AG20443 (cell line): ENCODE measurements around the gene ZBBX.
A peak's percentile ranks its signal among the peaks of the same experiment; 100 is the strongest.
"Not testable (repeated sequence)": the region's sequence is repeated elsewhere in the genome, so short reads cannot be mapped to it uniquely, and the experiment has no call there.

ENCODE experiments used
- DNase-seq: peaks from one replicate; pipeline ENCODE4 v3.0.0; 2012; ENCODE audit warnings: low spot score, mixed read lengths

ZBBX gene, protein sequence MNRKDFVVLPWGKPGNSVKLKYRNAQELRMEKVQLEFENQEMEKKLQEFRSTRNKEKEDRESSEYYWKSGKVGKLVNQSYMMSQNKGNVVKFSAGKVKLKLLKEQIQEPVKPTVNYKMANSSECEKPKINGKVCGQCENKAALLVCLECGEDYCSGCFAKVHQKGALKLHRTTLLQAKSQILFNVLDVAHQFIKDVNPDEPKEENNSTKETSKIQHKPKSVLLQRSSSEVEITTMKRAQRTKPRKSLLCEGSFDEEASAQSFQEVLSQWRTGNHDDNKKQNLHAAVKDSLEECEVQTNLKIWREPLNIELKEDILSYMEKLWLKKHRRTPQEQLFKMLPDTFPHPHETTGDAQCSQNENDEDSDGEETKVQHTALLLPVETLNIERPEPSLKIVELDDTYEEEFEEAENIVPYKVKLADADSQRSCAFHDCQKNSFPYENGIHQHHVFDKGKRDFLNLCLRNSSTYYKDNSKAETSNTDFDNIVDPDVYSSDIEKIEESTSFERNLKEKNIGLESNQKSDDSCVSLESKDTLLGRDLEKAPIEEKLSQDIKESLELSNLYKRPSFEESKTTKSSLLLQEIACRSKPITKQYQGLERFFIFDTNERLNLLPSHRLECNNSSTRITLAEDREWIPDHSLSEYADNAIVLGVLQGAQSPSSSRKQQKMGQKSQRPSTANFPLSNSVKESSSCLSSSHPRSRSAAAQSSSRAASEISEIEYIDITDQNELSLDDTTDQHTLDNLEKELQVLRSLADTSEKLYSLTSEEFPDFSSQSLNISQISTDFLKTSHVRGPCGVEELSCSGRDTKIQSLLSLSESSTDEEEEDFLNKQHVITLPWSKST

DNA sequence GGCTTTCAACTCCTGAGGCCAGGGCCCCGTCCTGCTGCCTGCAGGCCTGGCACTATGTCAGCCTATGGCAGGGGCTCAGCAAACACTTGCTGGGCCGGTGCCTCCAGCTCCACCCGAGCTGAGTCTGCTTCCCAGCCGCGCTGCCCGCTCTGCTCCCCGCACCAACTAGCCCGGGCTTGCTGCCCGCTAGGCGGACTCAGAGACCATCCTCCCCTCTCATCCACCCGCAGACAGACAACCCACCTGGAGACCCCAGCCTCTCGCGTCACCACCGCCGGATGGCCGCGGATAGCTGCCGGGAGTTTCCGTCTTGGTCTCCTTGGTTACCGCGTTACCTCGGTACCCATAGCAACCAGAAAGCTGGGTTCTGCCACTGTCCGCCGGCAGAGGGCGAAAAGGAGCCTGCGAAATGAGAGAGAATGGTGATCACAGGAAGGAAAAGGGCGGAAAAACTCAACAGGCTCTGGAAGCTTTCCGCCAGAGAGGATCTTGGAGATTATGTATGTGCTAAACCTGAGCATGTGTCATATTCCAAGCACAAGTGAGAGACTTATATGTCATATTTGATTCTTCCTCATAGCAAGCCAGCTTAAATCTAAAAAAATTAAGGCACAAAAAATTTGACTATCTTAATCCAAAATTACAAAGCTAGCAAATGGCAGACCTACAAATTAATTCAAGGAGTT, at the start of gene ZBBX:
TSS of gene ZBBX (minus strand) at position 294 of the 686 bp plus-strand sequence. CDS start 7,396 bp downstream, outside the sequence.
- peak; percentile 82 for DNase-seq

DNA sequence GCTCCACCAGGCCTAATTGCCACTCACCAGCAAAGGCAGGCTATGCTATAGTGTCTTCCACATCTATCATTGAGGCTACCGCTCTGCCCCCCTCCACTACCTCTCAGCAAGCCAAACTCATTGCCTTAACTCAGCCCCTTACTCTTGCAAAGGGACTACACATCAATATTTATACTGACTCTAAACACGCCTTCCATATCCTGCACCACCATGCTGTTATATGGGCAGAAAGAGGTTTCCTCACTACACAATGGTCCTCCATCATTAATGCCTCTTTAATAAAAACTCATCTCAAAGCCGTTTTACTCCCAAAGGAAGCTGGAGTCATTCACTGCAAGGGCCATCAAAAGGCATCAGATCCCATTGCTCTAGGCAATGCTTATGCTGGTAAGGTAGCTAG, 46.9 kb upstream of the ZBBX start:
- DNase-seq = not testable (repeated sequence)

DNA sequence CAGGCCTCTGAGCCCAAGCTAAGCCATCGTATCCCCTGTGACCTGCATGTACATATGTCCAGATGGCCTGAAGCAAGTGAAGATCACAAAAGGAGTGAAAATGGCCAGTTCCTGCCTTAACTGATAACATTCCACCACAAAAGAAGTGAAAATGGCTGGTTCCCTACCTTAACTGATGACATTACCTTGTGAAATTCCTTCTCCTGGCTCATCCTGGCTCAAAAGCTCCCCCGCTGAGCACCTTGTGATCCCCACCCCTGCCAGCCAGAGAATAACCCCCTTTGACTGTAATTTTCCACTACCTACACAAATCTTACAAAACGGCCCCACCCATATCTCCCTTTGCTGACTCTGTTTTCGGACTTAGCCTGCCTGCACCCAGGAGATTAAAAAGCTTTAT, 42.3 kb upstream of the ZBBX start:
- DNase-seq = not testable (repeated sequence)

DNA sequence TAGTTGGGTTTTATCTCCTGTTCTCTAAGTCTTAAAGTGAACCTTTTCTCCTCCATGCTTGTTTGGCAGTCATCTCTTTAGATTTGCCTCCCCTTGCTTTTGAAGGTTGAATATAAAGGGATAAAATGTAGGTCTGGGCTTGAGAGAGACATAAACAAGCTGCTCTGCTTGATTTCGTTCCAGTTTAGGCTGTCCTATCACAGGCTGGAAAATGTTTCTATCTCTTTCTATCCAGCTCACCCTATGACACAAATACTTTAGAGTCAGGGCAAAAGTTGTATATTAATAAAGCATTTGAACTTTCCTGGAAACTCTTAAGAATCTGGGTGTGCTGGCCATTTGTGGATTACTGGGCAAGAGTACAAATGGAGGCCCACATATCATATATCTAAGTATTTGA, 29.5 kb upstream of the ZBBX start:
- DNase-seq = no peak

DNA sequence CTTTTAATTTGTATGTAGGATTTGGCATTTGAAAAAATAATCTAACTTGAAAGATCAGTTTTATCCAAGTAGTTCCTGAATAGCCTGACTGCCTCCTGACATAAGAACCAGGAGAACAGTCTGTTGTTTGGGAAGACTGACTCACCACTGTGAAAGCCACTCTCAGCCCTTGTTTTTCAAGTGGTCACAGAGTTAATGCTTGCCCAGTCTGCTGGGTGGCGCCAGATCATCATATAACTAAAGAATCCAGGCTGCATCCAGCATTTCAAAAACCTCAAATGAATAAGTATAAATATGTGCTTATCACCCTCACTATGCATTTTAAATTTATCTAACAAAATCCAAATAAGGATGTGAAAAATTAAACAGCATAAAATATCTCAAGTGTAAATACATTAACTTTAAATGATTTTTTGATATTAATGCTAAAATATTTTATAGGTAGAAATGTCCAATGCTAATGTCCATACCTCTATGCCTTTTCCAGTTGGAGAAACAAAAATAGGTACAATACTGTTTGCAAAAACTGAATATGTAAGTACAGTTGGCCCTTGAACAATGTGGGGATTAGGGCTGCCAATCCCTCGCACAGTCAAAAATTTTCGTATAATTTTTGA, 26.9 kb upstream of the ZBBX start:
- DNase-seq = peak; percentile 44

DNA sequence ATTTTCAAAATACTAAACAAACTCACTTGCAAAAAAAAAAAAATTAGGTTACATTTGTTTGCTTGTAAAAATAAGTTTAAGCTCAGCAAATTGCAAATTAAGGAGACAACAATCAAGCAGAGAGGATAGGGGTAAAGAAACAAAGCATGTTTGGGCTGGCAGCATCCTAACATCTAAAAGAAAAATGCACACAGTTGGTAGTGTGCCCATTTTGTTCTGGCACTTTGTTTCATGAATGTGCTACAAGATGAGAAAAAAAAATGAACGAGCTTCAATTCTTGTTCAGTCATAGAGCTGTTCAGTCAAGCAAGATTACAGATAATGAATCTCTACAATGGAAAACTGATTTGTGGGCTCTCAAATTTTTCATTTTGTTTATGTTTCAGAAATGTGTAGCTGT, 17.7 kb upstream of the ZBBX start:
- no peak for DNase-seq

DNA sequence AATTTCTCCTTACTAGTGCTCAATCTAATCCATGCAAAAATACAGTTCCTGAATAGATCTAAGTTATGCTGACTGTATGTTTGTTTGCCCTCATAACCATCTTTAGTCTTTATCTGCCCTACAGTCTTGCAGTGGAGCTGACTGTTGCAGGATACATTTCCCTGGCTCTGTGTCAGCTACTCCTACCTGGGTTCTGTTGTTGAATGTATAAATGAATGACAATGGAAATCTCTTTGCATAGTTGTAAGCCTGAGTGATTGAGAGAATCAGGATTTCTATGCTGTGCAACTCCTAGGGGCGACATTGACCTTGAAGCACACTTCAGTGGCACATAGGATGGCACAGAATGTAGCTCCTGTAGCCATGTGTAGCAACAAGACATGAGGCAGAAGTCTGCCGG, 16.0 kb upstream of the ZBBX start:
- no peak for DNase-seq

DNA sequence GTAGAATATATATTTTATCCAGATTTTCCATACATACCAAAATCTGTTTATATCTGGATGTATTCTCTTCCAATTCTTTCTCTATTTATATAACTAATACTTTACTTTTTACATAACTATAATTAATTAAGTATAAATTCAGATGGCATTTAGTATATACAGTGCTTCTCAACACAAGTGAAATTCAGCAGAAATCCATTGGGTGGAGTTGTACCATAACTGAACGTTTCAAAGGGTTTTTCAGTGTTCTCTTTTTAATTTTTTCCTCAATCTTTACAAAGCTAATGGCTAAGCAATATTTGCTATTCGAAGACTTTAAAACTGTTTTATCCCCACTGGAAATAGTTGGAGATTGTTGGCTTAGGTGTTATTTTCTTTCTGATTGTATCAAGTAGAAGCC, 13.9 kb upstream of the ZBBX start:
- no peak for DNase-seq

DNA sequence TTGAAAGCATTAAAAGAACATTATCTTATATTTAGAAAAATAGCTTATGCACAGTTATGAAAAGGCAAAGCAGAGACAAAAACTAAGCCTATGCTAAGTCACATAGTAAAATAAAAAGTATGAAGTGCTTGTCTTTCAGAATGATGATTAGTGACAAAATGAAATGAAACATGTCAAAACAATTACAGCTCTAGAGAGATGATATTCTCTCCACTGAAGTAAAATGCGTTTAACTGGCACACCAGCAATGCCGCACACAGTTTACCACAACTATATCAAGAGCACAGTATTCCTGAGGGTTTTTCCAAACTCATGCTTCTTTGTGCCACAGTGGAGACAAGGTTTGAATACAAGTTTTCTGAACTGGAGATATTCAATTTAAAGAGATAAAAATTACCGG, 2.1 kb upstream of the ZBBX start:
- DNase-seq = no peak

DNA sequence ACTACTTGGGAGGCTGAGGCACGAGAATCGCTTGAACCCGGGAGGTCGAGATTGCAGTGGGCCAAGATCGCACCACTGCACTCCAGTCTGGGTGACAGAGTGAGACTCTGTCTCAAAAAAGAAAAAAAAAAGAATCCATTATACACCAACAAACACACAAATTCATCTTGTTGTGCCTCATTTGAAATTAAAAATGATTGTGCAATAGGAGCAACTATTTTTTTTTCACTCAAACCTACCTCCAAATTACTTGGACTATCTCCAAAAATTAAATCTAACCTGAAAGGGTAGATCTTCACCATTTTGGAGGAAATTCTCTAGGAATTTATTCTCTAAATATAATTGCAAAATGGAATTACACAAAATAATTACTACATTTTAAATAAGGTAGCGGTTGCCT, 4.6 kb downstream of the ZBBX start:
- no peak for DNase-seq

DNA sequence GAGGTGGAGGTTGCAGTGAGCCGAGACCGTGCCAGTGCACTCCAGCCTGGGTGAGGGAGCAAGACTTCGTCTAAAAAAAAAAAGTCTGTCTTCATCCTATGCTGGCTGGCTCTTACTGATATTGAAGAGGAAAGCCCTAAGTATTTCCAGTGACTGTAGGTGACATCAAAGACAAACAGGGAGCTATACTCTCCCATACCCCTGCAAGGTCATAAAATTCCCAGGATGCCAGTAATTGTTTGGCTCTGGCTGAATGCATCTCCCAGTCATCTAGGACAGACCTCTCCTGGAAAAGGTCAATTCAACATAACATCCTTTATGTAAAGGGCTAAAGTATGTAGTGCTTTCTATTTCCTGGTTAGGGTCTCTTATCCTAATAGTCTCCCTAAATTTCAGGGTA, 8.0 kb downstream of the ZBBX start:
- no peak for DNase-seq

DNA sequence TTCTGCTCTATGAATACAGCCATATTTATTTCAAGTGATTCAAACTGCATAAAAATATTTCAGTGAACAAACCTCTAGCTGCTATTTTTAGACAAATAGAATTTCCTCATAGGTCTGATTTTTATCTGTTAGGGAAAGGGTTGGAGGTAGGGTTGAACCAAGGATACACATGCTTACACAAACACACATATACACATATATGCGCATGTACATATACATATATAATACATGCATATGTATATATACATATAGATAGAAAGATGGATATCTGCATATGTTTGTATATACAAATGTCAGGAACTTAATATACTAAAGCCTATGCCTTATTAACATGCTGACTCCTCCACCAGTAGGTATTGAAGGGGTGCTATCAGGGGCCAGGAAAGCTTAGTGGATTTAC, 18.1 kb downstream of the ZBBX start:
- no peak for DNase-seq

DNA sequence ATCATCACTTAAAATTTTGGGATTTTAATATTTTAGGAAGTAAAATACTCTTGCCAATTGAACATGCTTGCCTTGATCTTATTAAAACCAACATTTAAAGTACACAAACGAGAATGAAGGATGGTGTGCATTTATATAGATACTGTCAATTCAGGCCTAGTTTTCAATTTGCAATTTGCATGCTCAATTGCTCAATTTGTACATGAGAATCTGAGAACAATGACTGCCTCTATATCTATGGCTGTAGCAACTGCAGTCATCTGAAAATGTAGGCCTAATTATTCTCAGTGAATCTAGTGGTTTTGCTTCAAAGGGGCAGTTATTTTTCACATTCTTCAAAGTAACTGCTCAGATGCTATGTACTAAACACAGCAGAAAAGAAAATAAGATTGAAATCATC, 18.8 kb downstream of the ZBBX start:
- no peak for DNase-seq

DNA sequence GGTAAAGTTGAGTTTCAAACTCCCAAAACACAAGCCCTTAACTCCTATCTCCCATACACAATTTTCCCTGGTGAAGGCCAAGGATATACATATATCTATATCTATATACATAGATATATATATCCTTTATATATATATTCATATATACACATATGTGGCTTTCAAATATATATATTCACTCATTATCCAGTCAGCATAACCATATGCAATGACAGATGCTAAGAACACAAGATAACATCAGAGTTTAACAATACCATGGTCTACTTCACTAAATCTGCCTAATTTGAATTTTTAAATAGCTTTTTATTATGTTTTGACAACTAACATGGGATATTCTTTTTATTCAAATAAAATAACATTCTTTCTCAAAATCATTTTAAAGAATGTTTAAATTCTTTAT, 24.7 kb downstream of the ZBBX start:
- no peak for DNase-seq

DNA sequence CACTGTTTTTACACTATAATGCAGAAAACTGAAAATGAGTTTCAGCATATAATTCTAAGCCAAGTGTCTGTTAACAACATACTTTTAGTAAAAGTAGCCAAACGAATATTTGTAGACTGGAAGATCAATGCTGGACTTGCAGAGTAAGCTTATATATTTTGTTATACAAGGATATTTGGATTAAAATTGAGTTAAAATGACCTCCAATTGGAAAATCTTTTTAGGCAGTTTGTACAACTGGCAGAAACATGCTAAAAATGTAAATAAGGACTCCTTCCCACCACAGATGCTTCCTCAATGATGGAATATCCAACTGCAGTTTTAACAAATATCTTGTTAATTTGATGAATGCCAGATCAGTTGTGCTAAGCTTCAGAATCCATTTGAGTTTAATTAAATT, 25.3 kb downstream of the ZBBX start:
- DNase-seq = no peak

DNA sequence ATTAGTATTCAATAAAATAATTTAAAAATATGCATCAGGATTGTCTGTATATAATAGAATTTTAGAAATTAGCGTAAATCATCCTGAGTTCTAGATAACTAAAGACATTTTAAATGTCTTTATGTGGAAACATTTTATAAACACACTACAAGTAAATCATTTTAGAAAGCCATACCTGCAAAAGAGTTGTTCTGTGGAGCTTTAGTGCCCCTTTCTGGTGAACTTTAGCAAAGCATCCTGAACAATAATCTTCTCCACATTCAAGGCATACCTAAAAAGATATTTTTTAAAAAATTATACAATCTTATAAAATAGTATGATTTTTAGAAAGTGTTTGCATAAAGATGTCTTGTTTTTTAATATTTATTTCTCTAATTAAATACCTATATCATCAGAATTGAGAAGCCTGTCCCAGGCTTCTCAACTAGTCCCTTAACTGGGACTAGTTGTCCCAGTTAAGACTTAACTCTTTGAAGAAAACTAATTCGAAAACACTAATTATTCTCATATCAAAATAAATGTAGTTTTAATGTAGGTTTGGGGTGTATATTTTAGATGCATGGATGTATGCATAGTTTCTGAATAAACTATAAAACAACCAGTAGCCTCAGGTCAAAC, 29.7 kb downstream of the ZBBX start:
- no peak for DNase-seq

DNA sequence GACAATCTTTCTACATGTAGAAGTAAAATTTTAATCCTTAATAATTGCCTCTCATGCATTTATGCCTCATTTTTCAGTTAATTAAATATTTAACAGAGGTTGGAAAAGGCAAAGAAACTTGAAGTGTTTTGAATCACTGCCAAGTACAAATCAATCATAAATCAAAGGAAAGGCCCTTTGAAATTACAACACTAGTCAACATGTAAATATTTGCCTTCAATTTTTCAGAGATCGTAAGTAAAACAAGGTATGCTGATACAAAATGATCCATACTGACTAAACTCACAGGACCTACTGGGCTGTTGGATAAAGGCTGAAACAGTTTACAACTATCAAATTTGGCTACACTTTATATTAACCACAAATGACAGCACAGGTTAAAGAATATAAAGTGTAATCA, 33.9 kb downstream of the ZBBX start:
- DNase-seq = no peak

DNA sequence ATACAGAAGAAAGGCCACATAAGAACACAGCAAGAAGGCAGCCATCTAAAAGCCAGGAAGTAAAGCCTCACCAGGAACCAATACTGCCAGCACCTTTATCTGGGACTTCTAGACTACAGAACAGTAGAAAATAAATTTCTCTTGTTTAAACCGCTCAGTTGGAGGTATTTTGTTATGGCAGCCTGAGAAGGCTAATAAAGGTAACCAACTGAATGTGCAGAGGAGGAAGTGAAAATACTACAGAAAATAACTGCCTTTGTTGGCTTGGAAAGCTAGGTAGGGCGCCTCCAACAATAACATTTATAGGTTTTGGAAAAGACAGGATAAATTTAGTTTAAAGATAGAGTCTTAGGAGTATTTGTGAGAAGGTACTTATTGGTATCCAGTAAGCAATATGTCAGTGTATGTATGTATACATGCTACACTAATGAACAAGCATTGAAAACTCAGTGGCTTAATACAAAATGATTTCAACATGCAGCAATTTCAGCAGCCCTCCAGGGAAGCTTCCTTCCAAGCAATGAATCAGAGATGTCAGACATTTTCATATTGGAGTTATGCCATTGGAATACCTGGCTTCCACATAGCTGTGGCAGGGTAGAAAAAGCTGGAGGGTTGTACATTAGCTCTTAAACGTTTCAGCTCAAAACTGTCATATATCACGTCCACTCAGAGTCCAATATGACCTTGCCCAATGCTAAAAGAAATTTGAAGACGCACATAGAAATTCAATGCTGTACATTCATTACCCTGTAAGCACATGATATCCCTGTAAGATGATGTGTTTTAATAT, 48.9 kb downstream of the ZBBX start:
- no peak for DNase-seq

DNA sequence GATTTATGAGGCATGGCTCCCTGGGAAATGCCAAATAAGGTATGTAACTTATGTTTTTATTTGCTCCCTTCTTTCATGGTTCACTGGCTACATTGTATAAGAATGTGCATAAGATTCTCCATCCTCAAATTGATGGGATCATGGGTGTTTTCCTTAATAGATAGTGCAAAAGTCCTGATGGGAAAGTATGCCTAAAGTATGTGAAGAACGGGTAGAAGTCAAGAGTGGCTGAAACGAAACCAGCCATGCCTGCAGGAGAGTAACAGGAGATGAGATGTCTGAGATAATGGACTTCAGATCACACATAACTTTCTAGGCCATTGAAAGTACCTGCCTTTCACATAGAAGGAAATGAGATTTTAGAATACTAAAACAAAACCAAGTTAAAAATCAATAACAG, 56.5 kb downstream of the ZBBX start:
- no peak for DNase-seq

DNA sequence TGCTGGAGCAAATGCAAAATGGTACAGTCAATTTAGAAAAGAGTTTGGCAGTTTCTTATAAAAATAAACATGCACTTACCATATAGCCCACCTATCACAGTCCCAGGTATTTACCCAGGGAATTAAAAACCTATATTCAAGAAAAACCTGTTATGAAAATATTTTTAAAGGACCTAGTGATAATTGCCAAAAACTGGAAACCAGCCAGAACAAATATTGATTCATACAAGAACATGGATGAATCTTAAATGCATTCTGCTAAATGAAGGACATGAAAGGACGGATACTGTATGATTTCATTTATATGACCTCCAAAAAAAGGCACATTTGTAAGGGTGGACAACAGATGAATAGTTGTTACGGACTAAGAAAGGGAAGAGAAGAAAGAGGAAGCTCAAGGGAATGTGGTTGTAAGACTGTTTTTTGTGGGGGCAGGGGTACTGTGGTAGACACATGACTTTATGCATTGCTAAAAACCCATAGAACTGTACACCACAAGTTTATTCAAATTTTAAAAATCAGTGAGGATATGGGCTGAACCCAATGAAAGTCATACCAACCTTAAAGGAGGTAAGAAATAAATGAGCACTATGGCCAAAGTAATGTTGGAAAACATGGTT, 61.0 kb downstream of the ZBBX start:
- DNase-seq = no peak

DNA sequence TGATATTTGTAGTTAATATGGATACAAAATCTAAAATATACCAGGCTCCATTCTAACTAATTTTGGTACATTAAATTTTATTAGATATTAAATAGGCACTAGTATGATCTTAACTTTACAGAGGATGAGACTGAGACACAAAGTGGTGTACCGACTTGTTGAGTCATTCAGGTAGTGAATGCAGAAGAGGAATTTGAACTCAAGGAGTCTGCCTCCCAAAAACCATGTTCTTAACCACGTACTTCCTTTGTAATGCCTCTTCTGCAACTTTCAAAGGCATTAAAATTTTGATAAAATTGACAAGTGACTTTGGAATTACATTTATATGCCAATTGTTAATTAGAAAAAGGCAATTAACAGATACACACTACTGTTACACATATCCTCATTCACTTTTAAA, 61.8 kb downstream of the ZBBX start:
- DNase-seq = no peak
